K562 (cell line): ENCODE results near the gene EDN2. TPM values are rescaled to one million over a fixed set of nuclear protein-coding genes. Genes with fewer than 3 reads are reported as not detected.

Experiments used
- ATAC-seq: fragments of 200-7000 bp; cut with Tn5 transposase; 3 replicates; pipeline ENCODE4 v1.9.1; 2020; ENCODE audit warnings: moderate library complexity
- BruUV-seq: library from RNA; stranded (reverse); fragments of 400-500 nt; replicated peaks from 2 replicates; lab custom pipeline; 2021; lab: Mats Ljungman, UMichigan
- CTCF ChIA-PET: fragments of 300-600 bp; formaldehyde crosslinking; extraction: SDS; loops from one replicate; lab custom pipeline; 2021; ENCODE audit warnings: low intra/inter-chr PET ratio; lab: Yijun Ruan, JAX
- POLR2A ChIA-PET: fragments of 300-600, 350-650 bp; sonication (Branson Sonifier 250); formaldehyde crosslinking; extraction: SDS; loops from one replicate; lab custom pipeline; 2021; ENCODE audit warnings: antibody characterized with exemption, inconsistent platforms; lab: Yijun Ruan, JAX
- DNase-seq, 4 experiments: peaks; one replicate each; pipeline versions ENCODE4 v3.0.0 to v3.0.0-alpha.2; 2011 to 2018; ENCODE audit warnings: low spot score in 3 of 4, mixed read lengths in 3 of 4; ENCODE audit errors: extremely low read depth in 1 of 4
- FAIRE-seq: peaks from 2 replicates; lab custom pipeline; 2011; peaks lifted over from hg19 to GRCh38; lab: Jason Lieb, UNC
- H2AFZ ChIP-seq: 2 replicates; pipeline ENCODE4 v1.6.0; 2011; ENCODE audit warnings: low read depth, low read length, control low read depth, inconsistent platforms
- H3K27ac ChIP-seq: fragments of 200-600 bp; 3 replicates; pipeline ENCODE4 v1.8.0; 2011; ENCODE audit warnings: low read depth, mild to moderate bottlenecking, control low read depth, inconsistent platforms, low read length, moderate library complexity, mixed read lengths; ENCODE audit errors: extremely low read depth
- H3K27me3 ChIP-seq, 2 experiments: fragments of 300-600 bp in 1 of 2; 2 replicates in 1 of 2; 3 replicates in 1 of 2; pipeline versions ENCODE4 v1.6.0 to v1.8.0; 2011; ENCODE audit warnings: inconsistent platforms in 2 of 2, low read length in 2 of 2, mild to moderate bottlenecking in 1 of 2, mixed read lengths in 1 of 2, moderate library complexity in 1 of 2; ENCODE audit not compliant: control insufficient read depth in 2 of 2, insufficient read depth in 2 of 2
- H3K36me3 ChIP-seq: fragments of 300-600 bp; 3 replicates; pipeline ENCODE4 v1.8.0; 2011; ENCODE audit warnings: mild to moderate bottlenecking, low read length, inconsistent platforms; ENCODE audit not compliant: control insufficient read depth, insufficient read depth
- H3K4me1 ChIP-seq, 2 experiments: fragments of 200-600 bp in 1 of 2; replicated peaks in 1 of 2; 2 replicates in 1 of 2; 3 replicates in 1 of 2; pipeline versions ENCODE4 v1.5.1 to v1.8.0; 2011; ENCODE audit warnings: inconsistent platforms in 2 of 2, low read length in 2 of 2, mild to moderate bottlenecking in 1 of 2, mixed read lengths in 1 of 2, moderate library complexity in 1 of 2; ENCODE audit not compliant: control insufficient read depth in 2 of 2, insufficient read depth in 2 of 2
- H3K4me2 ChIP-seq: 2 replicates; pipeline ENCODE4 v1.6.1; 2011; ENCODE audit warnings: low read length, control low read depth, inconsistent platforms, mixed read lengths; ENCODE audit not compliant: insufficient read depth
- H3K4me3 ChIP-seq: fragments of 200-600 bp; sonication (generic), shearing (Covaris generic); 2 replicates; pipeline ENCODE4 v1.5.1; 2016; ENCODE audit warnings: control low read depth, inconsistent platforms
- H3K79me2 ChIP-seq: fragments of 200-600 bp; 3 replicates; pipeline ENCODE4 v1.8.0; 2011; ENCODE audit warnings: low read length, inconsistent platforms; ENCODE audit not compliant: control insufficient read depth, insufficient read depth
- H3K9ac ChIP-seq, 2 experiments: 2 replicates each; pipeline versions ENCODE4 v1.6.0 to v1.6.1; 2011; ENCODE audit warnings: low read depth in 2 of 2, low read length in 2 of 2, control low read depth in 1 of 2, inconsistent platforms in 1 of 2, mild to moderate bottlenecking in 1 of 2, mixed read lengths in 1 of 2; ENCODE audit not compliant: insufficient read depth in 1 of 2
- H3K9me1 ChIP-seq: one replicate; pipeline ENCODE4 v1.6.0; 2011; ENCODE audit warnings: inconsistent platforms, mild to moderate bottlenecking, low read length, moderate library complexity; ENCODE audit not compliant: control insufficient read depth, insufficient read depth
- H3K9me3 ChIP-seq: replicated peaks from 2 replicates; pipeline ENCODE4 v1.5.1; 2011; ENCODE audit warnings: low read depth, low read length, inconsistent platforms; ENCODE audit not compliant: control insufficient read depth, insufficient read depth
- H4K20me1 ChIP-seq: replicated peaks from 2 replicates; pipeline ENCODE4 v1.6.1; 2011; ENCODE audit warnings: low read length, inconsistent platforms, mixed read lengths; ENCODE audit not compliant: control insufficient read depth, insufficient read depth
- BACH1 ChIP-seq: fragments of 200-800 bp; sonication (Bioruptor generic); IDR thresholded peaks from 2 replicates; pipeline ENCODE4 v1.6.1; 2016; ENCODE audit warnings: missing genetic modification characterization, missing compliant biosample characterization
- DIDO1 ChIP-seq: fragments of 450-650 bp; IDR thresholded peaks from 2 replicates; pipeline ENCODE4 v1.6.1; 2016; ENCODE audit warnings: low read depth, missing biosample characterization, missing genetic modification characterization
- NCOA4 ChIP-seq: fragments of 450-650 bp; IDR thresholded peaks from 2 replicates; pipeline ENCODE4 v1.6.1; 2018; ENCODE audit warnings: mild to moderate bottlenecking; ENCODE audit not compliant: partially characterized antibody
- PTRF ChIP-seq: fragments of 450-650 bp; IDR thresholded peaks from 2 replicates; pipeline ENCODE4 v1.6.1; 2016; ENCODE audit warnings: mild to moderate bottlenecking, missing genetic modification characterization, missing compliant biosample characterization
- RBM14 ChIP-seq: fragments of 200-400 bp; formaldehyde crosslinking; IDR thresholded peaks from 2 replicates; pipeline ENCODE4 v1.6.1; 2018; ENCODE audit warnings: low read depth, mild to moderate bottlenecking, low read length, moderate library complexity, borderline replicate concordance; ENCODE audit not compliant: insufficient read depth
- SMAD2 ChIP-seq: fragments of 150-350 bp; IDR thresholded peaks from 2 replicates; pipeline ENCODE4 v1.6.1; 2014; ENCODE audit warnings: low read depth, mild to moderate bottlenecking, low read length
- SRF ChIP-seq, 2 experiments: fragments of 250-450, 450-650 bp in 1 of 2; sonication (Bioruptor Pico) in 1 of 2; sonication (generic) in 1 of 2; formaldehyde crosslinking; IDR thresholded peaks; 2 replicates each; pipeline versions ENCODE4 v1.5.0 to v1.5.1; 2020 to 2022; ENCODE audit warnings: mild to moderate bottlenecking in 1 of 2, missing genetic modification reagents in 1 of 2
- ZNF316 ChIP-seq: fragments of 450-650 bp; IDR thresholded peaks from 2 replicates; pipeline ENCODE4 v1.6.1; 2016
- ZNF444 ChIP-seq: fragments of 250-450 bp; sonication (Bioruptor Pico); IDR thresholded peaks from 2 replicates; pipeline ENCODE4 v1.4.0; 2020; ENCODE audit warnings: mild to moderate bottlenecking, moderate library complexity
- WGBS: fragments of 100-300 bp; shearing (Covaris generic); methylation state at CpG from one replicate; pipeline ENCODE4 v1.1.6; 2016; ENCODE audit warnings: low coverage, mixed read lengths; ENCODE audit not compliant: insufficient coverage; ENCODE audit errors: missing lambda C conversion rate; 5-methylcytosine and 5-hydroxymethylcytosine counted together
- in situ Hi-C: fragments of 300-500 bp; cut with MboI; formaldehyde crosslinking; loops from 4 replicates; pipeline ENCODE4 v1.15.0; 2018; ENCODE audit warnings: inconsistent platforms, mixed read lengths
- intact Hi-C: fragments of 100-400 bp; cut with micrococcal nuclease; formaldehyde crosslinking; loops from 2 replicates; pipeline ENCODE4 v1.14.2; 2022
- polyA plus RNA-seq, 8 experiments: library from polyadenylated mRNA; depleted of rRNA in 4 of 8; stranded (reverse) in 5 of 8; unstranded in 3 of 8; fragments of >200 nt; fragmentation: Nextera tagmentation in 2 of 8; fragmentation: Illumina TruSeq in 1 of 8; extraction: Ambion mirVana in 2 of 8; extraction: Trizol in 1 of 8; gene quantifications; 2 replicates each; pipeline versions ENCODE4 v1.2.1 to v1.2.3, GENCODE V29; 2011 to 2014; ENCODE audit warnings: inconsistent platforms in 1 of 8, missing spikeins in 1 of 8
- total RNA-seq, 7 experiments: library from RNA; depleted of rRNA in 6 of 7; stranded (reverse); fragments of >200 nt in 6 of 7; fragmentation: Illumina TruSeq in 2 of 7; extraction: Trizol in 2 of 7; gene quantifications; 2 replicates each; pipeline versions ENCODE4 v1.2.1 to v1.2.3, GENCODE V29; 2011 to 2021; ENCODE audit warnings: low replicate concordance in 1 of 7
- TF ChIP-seq, protein P1 (sequence below): sonication (generic); formaldehyde crosslinking; IDR thresholded peaks from 2 replicates; pipeline ENCODE4 v1.4.0; 2020; ENCODE audit warnings: mild to moderate bottlenecking, missing genetic modification reagents
- TF ChIP-seq, protein P2 (sequence below): fragments of 250-450 bp; sonication (Bioruptor Pico); IDR thresholded peaks from 2 replicates; pipeline ENCODE4 v1.4.0; 2020; ENCODE audit warnings: borderline replicate concordance
- TF ChIP-seq, protein P3 (sequence below): IDR thresholded peaks from 2 replicates; pipeline ENCODE4 v1.6.1; 2014; ENCODE audit warnings: antibody characterized with exemption

Gene EDN2
- total and polyA plus RNA-seq, 9 of the 15 experiments (the other 6 are each of a cell fraction or from before 2014, with no cell fraction given) = not detected

DNA sequence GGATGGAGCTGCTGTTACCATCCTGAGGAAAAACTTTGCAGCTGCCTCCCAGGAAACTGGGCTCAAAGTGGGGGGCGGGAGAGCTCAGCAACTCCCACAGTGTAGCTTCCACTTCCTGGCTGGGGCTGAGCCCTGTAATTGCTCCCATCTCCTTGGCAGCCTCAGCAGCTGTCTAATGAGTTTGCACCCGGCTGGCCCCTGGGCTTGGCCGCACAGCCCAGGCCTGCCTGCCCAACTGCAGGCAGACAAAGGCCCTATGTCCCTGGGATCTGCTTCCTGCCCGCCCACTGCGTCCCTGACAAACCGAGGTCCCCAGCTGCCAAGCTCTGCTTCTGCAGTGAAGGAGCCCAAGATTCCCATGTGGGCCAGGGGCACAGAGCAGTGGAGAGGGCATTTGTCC lies 30.1 kb downstream of the EDN2 start (continued):
- TF ChIP-seq SRF (CRISPR knock-in tag; IDR thresholded peaks at IDR 0.05) = no peak
- no peak for TF ChIP-seq NCOA4
- TF ChIP-seq PTRF (tag) = no peak
- TF ChIP-seq SMAD2 = no peak
- TF ChIP-seq ZNF444 (CRISPR knock-in tag) = no peak
- TF ChIP-seq ZNF316 = no peak
- no peak for TF ChIP-seq BACH1 (tag)

DNA sequence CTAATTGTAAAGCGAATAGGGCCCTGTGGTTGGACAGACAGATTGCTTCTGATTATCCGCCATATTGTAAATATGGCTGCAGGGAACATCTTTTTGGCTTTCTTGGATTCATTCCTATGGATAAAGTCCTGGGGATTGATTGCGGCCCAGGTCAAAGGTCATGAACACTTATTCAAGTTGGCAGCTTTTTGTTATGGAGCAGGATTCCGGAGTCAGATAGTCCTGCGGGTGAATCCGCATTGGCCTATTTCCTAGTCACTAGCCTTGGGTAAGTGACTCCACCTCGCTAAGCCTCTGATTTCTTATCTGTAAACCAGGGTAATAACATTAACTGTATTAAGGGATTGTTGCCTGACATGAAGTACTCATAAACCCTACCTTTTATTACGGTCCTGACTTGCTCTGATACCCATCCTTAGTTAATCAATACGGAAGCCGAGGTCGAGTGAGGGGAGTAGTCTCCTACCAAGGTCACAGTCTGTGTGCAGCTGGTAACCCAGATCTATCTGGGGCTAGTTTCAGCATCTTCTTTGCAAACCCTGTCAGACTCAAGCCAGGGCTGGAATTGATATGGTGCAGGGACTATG lies 31.7 kb downstream of the EDN2 start:
- H3K4me1 ChIP-seq = no peaks in the 10 kb centered on the region
- no peak overlapping the region for H3K4me3 ChIP-seq
- peaks cover 3% of the 10 kb centered on the region; the same call in 1 of the 2 replicates for H4K20me1 ChIP-seq
- H3K4me2 ChIP-seq = no peak overlapping the region
- TF ChIP-seq, protein P1, sequence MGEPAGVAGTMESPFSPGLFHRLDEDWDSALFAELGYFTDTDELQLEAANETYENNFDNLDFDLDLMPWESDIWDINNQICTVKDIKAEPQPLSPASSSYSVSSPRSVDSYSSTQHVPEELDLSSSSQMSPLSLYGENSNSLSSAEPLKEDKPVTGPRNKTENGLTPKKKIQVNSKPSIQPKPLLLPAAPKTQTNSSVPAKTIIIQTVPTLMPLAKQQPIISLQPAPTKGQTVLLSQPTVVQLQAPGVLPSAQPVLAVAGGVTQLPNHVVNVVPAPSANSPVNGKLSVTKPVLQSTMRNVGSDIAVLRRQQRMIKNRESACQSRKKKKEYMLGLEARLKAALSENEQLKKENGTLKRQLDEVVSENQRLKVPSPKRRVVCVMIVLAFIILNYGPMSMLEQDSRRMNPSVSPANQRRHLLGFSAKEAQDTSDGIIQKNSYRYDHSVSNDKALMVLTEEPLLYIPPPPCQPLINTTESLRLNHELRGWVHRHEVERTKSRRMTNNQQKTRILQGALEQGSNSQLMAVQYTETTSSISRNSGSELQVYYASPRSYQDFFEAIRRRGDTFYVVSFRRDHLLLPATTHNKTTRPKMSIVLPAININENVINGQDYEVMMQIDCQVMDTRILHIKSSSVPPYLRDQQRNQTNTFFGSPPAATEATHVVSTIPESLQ (CRISPR knock-in tag) = no peak
- TF ChIP-seq, protein P2, sequence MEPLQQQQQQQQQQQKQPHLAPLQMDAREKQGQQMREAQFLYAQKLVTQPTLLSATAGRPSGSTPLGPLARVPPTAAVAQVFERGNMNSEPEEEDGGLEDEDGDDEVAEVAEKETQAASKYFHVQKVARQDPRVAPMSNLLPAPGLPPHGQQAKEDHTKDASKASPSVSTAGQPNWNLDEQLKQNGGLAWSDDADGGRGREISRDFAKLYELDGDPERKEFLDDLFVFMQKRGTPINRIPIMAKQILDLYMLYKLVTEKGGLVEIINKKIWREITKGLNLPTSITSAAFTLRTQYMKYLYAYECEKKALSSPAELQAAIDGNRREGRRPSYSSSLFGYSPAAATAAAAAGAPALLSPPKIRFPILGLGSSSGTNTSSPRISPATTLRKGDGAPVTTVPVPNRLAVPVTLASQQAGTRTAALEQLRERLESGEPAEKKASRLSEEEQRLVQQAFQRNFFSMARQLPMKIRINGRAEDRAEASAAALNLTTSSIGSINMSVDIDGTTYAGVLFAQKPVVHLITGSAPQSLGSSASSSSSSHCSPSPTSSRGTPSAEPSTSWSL (CRISPR knock-in tag) = no peak
- TF ChIP-seq, protein P3, sequence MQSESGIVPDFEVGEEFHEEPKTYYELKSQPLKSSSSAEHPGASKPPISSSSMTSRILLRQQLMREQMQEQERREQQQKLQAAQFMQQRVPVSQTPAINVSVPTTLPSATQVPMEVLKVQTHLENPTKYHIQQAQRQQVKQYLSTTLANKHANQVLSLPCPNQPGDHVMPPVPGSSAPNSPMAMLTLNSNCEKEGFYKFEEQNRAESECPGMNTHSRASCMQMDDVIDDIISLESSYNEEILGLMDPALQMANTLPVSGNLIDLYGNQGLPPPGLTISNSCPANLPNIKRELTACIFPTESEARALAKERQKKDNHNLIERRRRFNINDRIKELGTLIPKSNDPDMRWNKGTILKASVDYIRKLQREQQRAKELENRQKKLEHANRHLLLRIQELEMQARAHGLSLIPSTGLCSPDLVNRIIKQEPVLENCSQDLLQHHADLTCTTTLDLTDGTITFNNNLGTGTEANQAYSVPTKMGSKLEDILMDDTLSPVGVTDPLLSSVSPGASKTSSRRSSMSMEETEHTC = no peak
- TF ChIP-seq DIDO1 (tag) = no peak
- no peak for TF ChIP-seq RBM14
- peaks cover 5 to 65% of the 10 kb centered on the region in 2 experiments; a peak in 4 of 5 replicates for H3K27me3 ChIP-seq
- H3K9ac ChIP-seq = no peak overlapping the region
- BruUV-seq = no TSS peak
- no peaks in the 10 kb centered on the region for H3K9me3 ChIP-seq
- no peak overlapping the region for H3K27ac ChIP-seq
- POLR2A ChIA-PET = no interaction called here
- no peak for DNase-seq
- intact Hi-C loops = no loop called here
- CTCF ChIA-PET = no interaction called here
- no peak for FAIRE-seq
- ATAC-seq = no peak
- H3K9me1 ChIP-seq = no peaks in the 10 kb centered on the region
- H3K36me3 ChIP-seq = no peaks in the 10 kb centered on the region
- H2AFZ ChIP-seq = no peak overlapping the region
- H3K79me2 ChIP-seq = no peaks in the 10 kb centered on the region
- in situ Hi-C loops = no loop called here
- WGBS = 16% methylated on average over 11 of the region's 11 CpGs
